GM19372 (cell line): Measurements from ENCODE around the gene HAGH.

ENCODE experiments used
- ATAC-seq: cut with Tn5 transposase; IDR thresholded peaks from one replicate; pipeline ENCODE4 v1.9.1; 2021; ENCODE audit warnings: mild to moderate bottlenecking, low read depth, moderate library complexity; ENCODE audit not compliant: unreplicated experiment

Gene HAGH

GRCh38 chr16:1775846-1776671 lies 50.6 kb downstream of the HAGH start:
- ATAC-seq, result no peak

GRCh38 chr16:1775006-1775845 lies 51.4 kb downstream of the HAGH start:
- ATAC-seq, result no peak

GRCh38 chr16:1774448-1774780 lies 52.2 kb downstream of the HAGH start:
- ATAC-seq, result no peak

- ATAC-seq, result no peak
Measured at GRCh38 chr16:1773703-1774447, 52.8 kb downstream of the HAGH start.

DNA sequence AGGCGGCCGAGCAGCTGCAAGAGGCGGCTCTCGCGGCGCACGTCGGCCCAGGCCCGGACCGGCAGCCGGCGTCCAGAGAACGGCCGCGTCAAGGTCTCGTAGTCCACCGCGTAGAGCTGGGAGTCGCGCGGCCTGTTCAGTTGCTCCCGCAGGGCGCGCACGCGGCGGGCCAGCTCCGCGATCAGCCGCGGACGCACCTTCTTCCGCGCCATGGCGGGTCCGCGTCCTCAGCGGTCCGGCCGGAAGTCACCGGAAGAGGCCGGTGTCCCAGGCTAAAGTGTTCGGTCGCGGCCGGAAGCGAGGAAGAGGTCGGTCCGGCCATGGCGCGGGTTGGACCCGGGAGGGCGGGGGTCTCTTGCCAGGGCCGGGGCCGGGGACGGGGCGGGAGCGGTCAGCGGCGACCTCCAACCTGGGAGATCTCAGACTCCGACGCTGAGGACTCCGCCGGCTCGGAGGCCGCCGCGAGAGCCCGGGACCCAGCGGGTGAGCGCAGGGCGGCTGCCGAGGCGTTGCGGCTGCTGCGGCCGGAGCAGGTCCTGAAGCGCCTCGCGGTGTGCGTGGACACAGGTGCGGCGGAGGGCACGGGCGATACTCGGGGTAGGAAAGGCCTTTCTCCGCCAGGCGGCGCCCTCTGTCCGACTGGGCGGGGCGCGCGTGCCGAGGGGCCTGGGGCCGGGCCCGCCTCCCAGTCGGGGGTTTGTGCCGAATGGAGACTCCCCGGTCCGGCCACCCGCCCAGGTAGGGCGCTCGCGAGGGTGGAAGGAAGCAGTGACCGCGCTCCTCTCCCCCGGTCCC lies 53.5 kb downstream of the HAGH start, which contains the start of gene MRPS34:
Gene MRPS34, minus strand, starts transcription at position 227 of the 795 bp plus-strand sequence. Its CDS starts 15 bp downstream, at position 212.
- peak; percentile 53 for ATAC-seq

- peak; percentile 14 for ATAC-seq
Measured at GRCh38 chr16:1772362-1772907, 54.2 kb downstream of the HAGH start, which contains the start of gene EME2. EME2 (plus strand) TSS chr16:1772810; CDS start chr16:1773228, 418 bp downstream.

GRCh38 chr16:1771864-1772361 lies 54.7 kb downstream of the HAGH start:
- ATAC-seq, result no peak

DNA sequence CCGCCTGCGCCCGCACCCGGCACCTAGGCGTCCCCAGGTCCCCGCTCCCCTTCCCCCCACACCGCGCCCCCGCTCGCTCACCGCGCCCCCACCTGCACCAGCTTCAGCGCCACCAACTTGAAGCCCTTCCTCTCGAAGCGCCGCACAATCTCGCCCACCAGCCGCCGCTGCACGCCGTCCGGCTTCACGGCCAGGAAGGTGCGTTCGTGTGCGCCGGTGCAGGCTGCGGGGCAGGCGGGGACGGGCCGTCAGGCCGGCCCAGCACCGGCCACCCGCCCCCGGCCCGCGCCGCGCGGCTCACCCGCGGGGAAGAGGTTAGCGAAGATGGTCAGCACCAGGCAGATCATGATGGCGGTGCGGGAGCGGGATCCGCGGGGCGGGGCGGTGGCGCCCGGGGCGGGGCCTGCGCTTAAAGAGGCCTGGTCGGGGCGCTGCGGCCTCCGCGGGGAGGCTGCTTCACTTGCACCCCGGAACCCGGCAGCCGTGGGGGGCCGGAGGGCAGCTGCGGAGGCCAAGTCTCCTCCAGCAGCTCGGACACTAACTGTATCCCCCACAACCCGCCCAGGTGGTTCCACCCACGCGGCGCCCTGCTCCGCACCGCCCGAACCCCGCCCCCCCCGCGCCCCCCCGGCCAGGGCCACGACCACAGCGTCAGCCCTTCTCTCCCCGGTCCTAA lies 55.3 kb downstream of the HAGH start, which contains the start of gene NME3:
Gene NME3, minus strand, starts transcription at position 356 of the 676 bp plus-strand sequence. Its CDS starts 9 bp downstream, at position 347.
- ATAC-seq, result peak; percentile 36

- no peak for ATAC-seq
Measured at GRCh38 chr16:1770328-1771187, 56.1 kb downstream of the HAGH start.

DNA sequence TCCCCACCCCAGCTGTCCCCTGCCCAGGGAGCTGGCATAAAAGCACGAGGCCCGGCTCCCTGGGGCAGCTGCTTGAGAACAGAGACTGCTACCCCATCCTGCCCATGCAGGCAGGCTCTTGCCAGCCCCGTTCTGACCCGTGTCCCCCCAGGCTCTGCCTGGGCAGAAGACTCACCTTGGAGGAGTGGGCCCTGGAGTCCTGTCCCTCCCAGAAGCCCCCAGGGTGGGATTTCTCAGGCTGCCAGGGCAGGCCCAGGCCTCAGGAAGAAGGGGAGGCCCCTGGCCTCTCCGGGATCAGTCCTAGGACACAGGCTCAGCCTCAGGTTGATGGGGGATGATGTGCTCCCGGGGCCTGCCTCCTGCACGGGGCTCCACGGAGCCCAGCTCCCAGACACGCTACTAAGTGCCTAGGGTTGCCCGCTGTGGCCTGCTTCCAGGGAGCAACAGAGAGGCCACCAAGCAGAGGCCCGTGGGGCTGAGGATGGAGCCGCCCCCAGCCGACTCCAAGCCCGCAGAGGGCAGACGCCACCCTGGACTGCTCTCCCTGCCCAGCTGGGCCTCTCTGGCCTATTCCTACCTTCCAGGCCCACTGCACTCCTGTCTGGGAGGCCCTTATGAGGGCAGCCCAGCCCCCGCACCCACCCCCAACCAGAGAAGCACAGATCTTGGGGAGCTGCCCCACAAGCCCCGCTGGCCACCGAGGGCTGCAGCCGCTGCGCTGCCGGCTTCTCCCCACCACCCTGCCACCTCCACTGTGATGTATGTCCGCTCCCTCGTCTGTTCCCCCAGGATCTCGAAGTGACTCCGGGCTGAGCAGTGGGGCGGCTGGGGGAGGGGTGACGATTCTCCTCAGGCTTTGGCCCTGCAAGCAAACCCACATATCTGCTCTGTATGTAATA lies 57.0 kb downstream of the HAGH start:
- ATAC-seq, result no peak

DNA sequence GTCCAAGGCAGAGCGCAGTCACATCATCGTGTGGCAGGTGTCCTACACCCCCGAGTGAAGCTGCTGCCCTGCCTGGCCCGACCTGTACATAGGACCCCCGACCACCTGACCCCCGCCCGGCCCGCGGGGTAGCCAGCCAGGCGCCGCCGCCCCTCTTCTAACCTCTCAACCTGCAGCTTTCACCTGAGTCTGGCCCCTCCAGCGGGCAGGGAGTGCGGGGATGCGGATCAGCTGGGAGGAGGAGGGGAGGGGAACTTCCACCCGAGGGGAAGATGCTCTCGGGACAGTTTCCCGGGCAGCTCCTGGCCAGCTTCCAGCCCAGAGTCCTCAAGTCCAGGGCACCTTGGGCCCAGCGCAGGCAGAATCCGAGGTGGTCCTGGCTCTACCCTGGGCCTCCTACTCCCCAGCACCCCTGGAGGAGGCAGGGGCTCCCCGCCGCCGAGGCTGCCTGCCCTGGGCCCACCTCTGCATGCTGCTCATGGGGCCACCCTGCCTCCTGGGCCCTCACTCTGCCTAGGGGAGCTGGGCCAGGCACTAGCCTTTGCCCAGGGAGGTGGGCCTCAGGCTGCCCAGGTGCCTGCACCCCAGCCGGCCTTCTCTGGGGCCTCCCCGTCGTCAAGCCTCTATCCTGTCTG lies 57.7 kb downstream of the HAGH start:
- no peak for ATAC-seq

- no peak for ATAC-seq
Measured at GRCh38 chr16:1768061-1768766, 58.4 kb downstream of the HAGH start.

- no peak for ATAC-seq
Measured at GRCh38 chr16:1767116-1767994, 59.3 kb downstream of the HAGH start.

GRCh38 chr16:1766701-1767100 lies 59.9 kb downstream of the HAGH start:
- ATAC-seq, result no peak

GRCh38 chr16:1766231-1766630 lies 60.4 kb downstream of the HAGH start:
- no peak for ATAC-seq
